ENCODE results near the gene SKA2. TPM values are rescaled to one million over a fixed set of nuclear protein-coding genes. Genes with fewer than 3 reads are reported as not detected.
A peak's percentile ranks its signal among the peaks of the same experiment; 100 is the strongest.

SKA2 gene
- 41.5 TPM for total RNA-seq
- 10 to 100 TPM; 36.7 to 49.7 (median 40.0) TPM for polyA plus RNA-seq (ENCODE audit: insufficient read depth in 1 of 8, insufficient read length in 8 of 8, low replicate concordance in 1 of 8)
- long read RNA-seq, donor 1, partial matches to known transcripts = 0 of 4 reads
- long read RNA-seq, donor 1, other reads (novel, unspliced or antisense) = 0 of 4 reads
- long read RNA-seq, donor 2, partial matches to known transcripts = 0 of 1 reads
- long read RNA-seq, donor 2, other reads (novel, unspliced or antisense) = 0 of 1 reads
- long read RNA-seq, donor 3, transcript SKA2-201 (4 exons, 2,798 nt) = major isoform, 6 of 15 reads
- long read RNA-seq, donor 3, transcript SKA2-206 (3 exons, 595 nt) = major isoform, 6 of 15 reads
- long read RNA-seq, donor 3, partial matches to known transcripts = 0 of 15 reads
- long read RNA-seq, donor 3, other reads (novel, unspliced or antisense) = 0 of 15 reads
- long read RNA-seq, donor 4, transcript SKA2-201 (4 exons, 2,798 nt) = major isoform, 6 of 12 reads
- long read RNA-seq, donor 4, partial matches to known transcripts = 0 of 12 reads
- long read RNA-seq, donor 4, other reads (novel, unspliced or antisense) = 0 of 12 reads
- long read RNA-seq, donor 5, transcript SKA2-201 (4 exons, 2,798 nt) = major isoform, 20 of 38 reads
- long read RNA-seq, donor 5, transcript SKA2-206 (3 exons, 595 nt) = minor isoform, 9 of 38 reads
- long read RNA-seq, donor 5, partial matches to known transcripts = 0 of 38 reads
- long read RNA-seq, donor 5, other reads (novel, unspliced or antisense) = 0 of 38 reads
- long read RNA-seq, donor 6, transcript SKA2-206 (3 exons, 595 nt) = minor isoform, 6 of 44 reads
- long read RNA-seq, donor 6, transcript SKA2-208 (2 exons, 533 nt) = minor isoform, 12 of 44 reads
- long read RNA-seq, donor 6, transcript SKA2-201 (4 exons, 2,798 nt) = major isoform, 19 of 44 reads
- long read RNA-seq, donor 6, partial matches to known transcripts = 0 of 44 reads
- long read RNA-seq, donor 6, other reads (novel, unspliced or antisense) = 0 of 44 reads
- long read RNA-seq, donor 7, transcript SKA2-206 (3 exons, 595 nt) = minor isoform, 8 of 33 reads
- long read RNA-seq, donor 7, transcript SKA2-201 (4 exons, 2,798 nt) = major isoform, 19 of 33 reads
- long read RNA-seq, donor 7, partial matches to known transcripts = 0 of 33 reads
- long read RNA-seq, donor 7, other reads (novel, unspliced or antisense) = 0 of 33 reads
- long read RNA-seq, donor 8, transcript SKA2-201 (4 exons, 2,798 nt) = major isoform, 12 of 24 reads
- long read RNA-seq, donor 8, transcript SKA2-208 (2 exons, 533 nt) = minor isoform, 6 of 24 reads
- long read RNA-seq, donor 8, partial matches to known transcripts = 0 of 24 reads
- long read RNA-seq, donor 8, other reads (novel, unspliced or antisense) = 0 of 24 reads
- long read RNA-seq, donor 9, transcript SKA2-201 (4 exons, 2,798 nt) = major isoform, 11 of 25 reads
- long read RNA-seq, donor 9, transcript SKA2-206 (3 exons, 595 nt) = minor isoform, 7 of 25 reads
- long read RNA-seq, donor 9, partial matches to known transcripts = 0 of 25 reads
- long read RNA-seq, donor 9, other reads (novel, unspliced or antisense) = 0 of 25 reads
- long read RNA-seq, donor 10, transcript SKA2-201 (4 exons, 2,798 nt) = major isoform, 13 of 28 reads
- long read RNA-seq, donor 10, transcript SKA2-206 (3 exons, 595 nt) = minor isoform, 8 of 28 reads
- long read RNA-seq, donor 10, partial matches to known transcripts = 0 of 28 reads
- long read RNA-seq, donor 10, other reads (novel, unspliced or antisense) = 0 of 28 reads
- long read RNA-seq, donor 11, transcript SKA2-201 (4 exons, 2,798 nt) = major isoform, 15 of 32 reads
- long read RNA-seq, donor 11, transcript SKA2-206 (3 exons, 595 nt) = minor isoform, 9 of 32 reads
- long read RNA-seq, donor 11, partial matches to known transcripts = 0 of 32 reads
- long read RNA-seq, donor 11, other reads (novel, unspliced or antisense) = 0 of 32 reads

- Histone ChIP-seq H3K4me1 (ENCODE audit: control insufficient read depth, insufficient read depth, low read length) (peaks cover 6% of the 10 kb centered on the region), H3K4me3 (ENCODE audit: low read length) (peak within 1 kb of the TSS; percentile 82), H3K27me3 (ENCODE audit: control insufficient read depth, insufficient read depth, low read length) (no peaks in the 10 kb centered on the region), H3K27ac (ENCODE audit: low read length) (peak within 1 kb of the TSS; percentile 97), H3K9me3 (replicated peaks; ENCODE audit: control insufficient read depth, low read depth, low read length) (no peaks in the 10 kb centered on the region), H3K36me3 (ENCODE audit: control insufficient read depth, insufficient read depth, low read length) (peaks cover 2% of the 10 kb centered on the region)
- 0% methylated on average over 20 of the region's 39 CpGs for WGBS (ENCODE audit: insufficient coverage)
- no peak for DNase-seq
Observed at GRCh38 chr17:59154721-59155438, at the start of gene SKA2. SKA2 (minus strand) TSS chr17:59155186; CDS start chr17:59155163, 23 bp downstream.

DNA sequence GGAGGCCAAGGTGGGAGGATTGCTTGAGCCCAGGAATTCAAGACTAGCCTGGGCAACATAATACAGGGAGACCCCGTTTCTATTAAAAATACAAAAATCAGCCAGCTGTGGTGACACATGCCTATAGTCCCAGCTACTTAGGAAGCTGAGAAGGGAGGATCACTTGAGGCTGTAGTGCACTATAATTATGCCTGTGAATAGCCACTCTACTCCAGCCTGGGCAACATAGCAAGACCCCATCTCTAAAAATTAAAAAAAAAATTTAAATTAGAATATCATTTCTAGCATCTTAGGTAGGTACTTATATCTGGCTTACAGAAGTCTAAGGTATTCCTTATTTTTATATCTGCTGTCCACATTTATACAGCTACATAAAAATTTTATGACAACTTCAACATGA lies 47.3 kb upstream of the SKA2 start:
- no CpG with 5 or more reads among the region's 1 CpG for WGBS (ENCODE audit: insufficient coverage)
- H3K27me3 ChIP-seq (ENCODE audit: control insufficient read depth, insufficient read depth, low read length) = no peaks in the 10 kb centered on the region
- peaks cover 16% of the 10 kb centered on the region for H3K36me3 ChIP-seq (ENCODE audit: control insufficient read depth, insufficient read depth, low read length)
- DNase-seq = no peak
- H3K4me3 ChIP-seq (ENCODE audit: low read length) = no peak overlapping the region
- H3K4me1 ChIP-seq (ENCODE audit: control insufficient read depth, insufficient read depth, low read length) = no peaks in the 10 kb centered on the region
- H3K27ac ChIP-seq (ENCODE audit: low read length) = no peak overlapping the region
- no peaks in the 10 kb centered on the region for H3K9me3 ChIP-seq (replicated peaks; ENCODE audit: control insufficient read depth, low read depth, low read length)

DNA sequence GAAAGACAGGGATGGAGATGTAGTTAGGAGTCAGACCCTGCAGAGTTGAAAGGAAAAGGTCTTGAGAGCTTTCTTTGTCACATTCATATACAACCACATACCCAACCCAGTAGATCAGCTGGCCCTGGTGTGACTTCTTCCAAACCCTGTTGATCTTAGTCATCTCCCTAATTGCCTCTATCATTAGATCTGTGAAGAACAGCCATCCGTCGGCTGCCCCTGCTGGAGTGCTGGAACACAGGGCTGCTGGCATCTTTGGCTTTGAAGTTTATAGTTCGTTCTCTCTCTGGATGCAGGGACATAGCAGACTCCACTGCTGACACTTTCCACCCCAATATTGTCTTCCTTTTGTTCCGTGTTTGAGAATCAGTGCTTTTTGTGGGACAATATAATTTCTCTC lies 44.4 kb upstream of the SKA2 start:
- H3K4me1 ChIP-seq (ENCODE audit: control insufficient read depth, insufficient read depth, low read length) = no peaks in the 10 kb centered on the region
- H3K4me3 ChIP-seq (ENCODE audit: low read length) = no peak overlapping the region
- no peaks in the 10 kb centered on the region for H3K9me3 ChIP-seq (replicated peaks; ENCODE audit: control insufficient read depth, low read depth, low read length)
- no CpG with 5 or more reads among the region's 4 CpGs for WGBS (ENCODE audit: insufficient coverage)
- H3K36me3 ChIP-seq (ENCODE audit: control insufficient read depth, insufficient read depth, low read length) = peaks cover 21% of the 10 kb centered on the region
- H3K27ac ChIP-seq (ENCODE audit: low read length) = no peak overlapping the region
- no peaks in the 10 kb centered on the region for H3K27me3 ChIP-seq (ENCODE audit: control insufficient read depth, insufficient read depth, low read length)
- no peak for DNase-seq

DNA sequence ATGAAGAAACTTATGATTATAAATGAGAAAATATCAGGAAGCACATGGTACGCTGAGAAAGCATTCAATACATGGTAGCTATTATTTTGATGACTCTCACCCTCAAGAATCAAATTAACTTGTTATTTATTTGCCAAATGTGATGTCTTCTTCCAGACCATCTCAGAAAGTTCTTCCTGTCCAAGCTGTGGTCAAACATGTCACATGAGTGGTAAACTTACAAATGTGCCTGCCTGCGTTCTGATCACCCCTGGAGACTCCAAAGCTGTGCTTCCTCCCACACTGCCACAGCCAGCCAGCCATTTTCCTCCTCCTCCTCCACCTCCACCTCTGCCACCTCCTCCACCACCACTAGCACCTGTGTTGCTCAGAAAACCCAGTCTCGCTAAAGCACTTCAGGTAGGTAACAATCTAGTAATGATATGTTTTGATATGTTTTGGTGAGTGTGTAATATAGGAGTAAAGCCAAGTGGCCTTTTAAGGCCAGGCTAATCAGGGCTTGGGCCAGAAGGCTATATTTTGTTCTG lies 38.4 kb upstream of the SKA2 start:
- Histone ChIP-seq H3K36me3 (ENCODE audit: control insufficient read depth, insufficient read depth, low read length) (peaks cover 23% of the 10 kb centered on the region), H3K27me3 (ENCODE audit: control insufficient read depth, insufficient read depth, low read length) (no peaks in the 10 kb centered on the region), H3K4me3 (ENCODE audit: low read length) (no peak overlapping the region), H3K4me1 (ENCODE audit: control insufficient read depth, insufficient read depth, low read length) (no peaks in the 10 kb centered on the region), H3K9me3 (replicated peaks; ENCODE audit: control insufficient read depth, low read depth, low read length) (no peaks in the 10 kb centered on the region), H3K27ac (ENCODE audit: low read length) (no peak overlapping the region)
- WGBS (ENCODE audit: insufficient coverage) = 100% methylated on average over 1 of the region's 3 CpGs
- no peak for DNase-seq

DNA sequence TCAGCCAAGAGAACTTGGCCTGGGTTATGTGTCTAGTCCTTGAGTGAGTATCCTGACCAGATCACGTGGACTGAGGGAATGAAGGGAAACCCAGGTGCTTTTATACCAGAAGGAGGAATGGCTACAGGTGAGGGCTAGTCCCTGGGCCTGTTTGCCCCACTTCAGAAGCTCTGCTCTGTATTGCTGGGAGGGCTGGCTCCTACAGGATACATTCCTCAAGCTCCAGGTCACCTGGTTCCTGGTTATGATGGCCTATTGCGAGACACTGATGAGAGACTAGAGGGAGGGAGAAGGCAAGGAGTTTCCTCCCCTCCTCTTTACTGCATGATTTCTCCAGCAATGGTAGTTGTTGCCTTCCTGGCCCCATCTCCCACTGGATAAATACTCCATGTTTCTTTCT lies 35.8 kb upstream of the SKA2 start:
- no peaks in the 10 kb centered on the region for H3K27me3 ChIP-seq (ENCODE audit: control insufficient read depth, insufficient read depth, low read length)
- H3K27ac ChIP-seq (ENCODE audit: low read length) = no peak overlapping the region
- no peaks in the 10 kb centered on the region for H3K4me1 ChIP-seq (ENCODE audit: control insufficient read depth, insufficient read depth, low read length)
- WGBS (ENCODE audit: insufficient coverage) = no CpG with 5 or more reads among the region's 2 CpGs
- H3K9me3 ChIP-seq (replicated peaks; ENCODE audit: control insufficient read depth, low read depth, low read length) = no peaks in the 10 kb centered on the region
- H3K4me3 ChIP-seq (ENCODE audit: low read length) = no peak overlapping the region
- DNase-seq = no peak
- H3K36me3 ChIP-seq (ENCODE audit: control insufficient read depth, insufficient read depth, low read length) = peaks cover 15% of the 10 kb centered on the region

- Histone ChIP-seq H3K27ac (ENCODE audit: low read length) (no peak overlapping the region), H3K36me3 (ENCODE audit: control insufficient read depth, insufficient read depth, low read length) (peaks cover 4% of the 10 kb centered on the region), H3K4me1 (ENCODE audit: control insufficient read depth, insufficient read depth, low read length) (no peaks in the 10 kb centered on the region), H3K4me3 (ENCODE audit: low read length) (no peak overlapping the region), H3K27me3 (ENCODE audit: control insufficient read depth, insufficient read depth, low read length) (no peaks in the 10 kb centered on the region), H3K9me3 (replicated peaks; ENCODE audit: control insufficient read depth, low read depth, low read length) (no peaks in the 10 kb centered on the region)
- no peak for DNase-seq
- WGBS (ENCODE audit: insufficient coverage) = no CpG with 5 or more reads among the region's 3 CpGs
Observed at GRCh38 chr17:59186850-59187249, 31.9 kb upstream of the SKA2 start.

- H3K27ac ChIP-seq (ENCODE audit: low read length) = no peak overlapping the region
- no peak for DNase-seq
- no peak overlapping the region for H3K4me3 ChIP-seq (ENCODE audit: low read length)
- no peaks in the 10 kb centered on the region for H3K27me3 ChIP-seq (ENCODE audit: control insufficient read depth, insufficient read depth, low read length)
- no peaks in the 10 kb centered on the region for H3K36me3 ChIP-seq (ENCODE audit: control insufficient read depth, insufficient read depth, low read length)
- no peaks in the 10 kb centered on the region for H3K9me3 ChIP-seq (replicated peaks; ENCODE audit: control insufficient read depth, low read depth, low read length)
- H3K4me1 ChIP-seq (ENCODE audit: control insufficient read depth, insufficient read depth, low read length) = no peaks in the 10 kb centered on the region
Observed at GRCh38 chr17:59185997-59186396, 31.0 kb upstream of the SKA2 start.

DNA sequence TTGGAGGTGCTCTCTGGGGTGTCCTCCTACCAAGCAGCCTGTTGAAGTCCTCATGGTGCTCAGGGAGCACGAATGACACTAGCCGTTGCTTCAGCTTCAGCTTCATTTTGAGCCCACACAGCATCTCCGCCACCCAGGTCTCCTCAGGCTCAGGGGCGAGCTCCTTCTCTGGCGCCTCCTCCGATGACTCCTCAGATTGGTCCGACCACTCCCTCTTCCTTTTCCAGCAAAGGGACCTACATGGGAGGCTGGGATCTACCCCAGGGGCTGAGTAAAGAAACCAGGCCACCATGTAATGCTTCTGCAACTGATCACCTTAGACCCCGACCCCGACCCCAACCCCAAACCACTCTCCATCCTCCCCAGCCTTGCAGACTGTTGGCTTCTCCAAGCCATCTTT lies 26.5 kb upstream of the SKA2 start:
- H3K27ac ChIP-seq (ENCODE audit: low read length) = no peak overlapping the region

More for the DNA sequence above, 26.5 kb upstream of the SKA2 start:
- no peaks in the 10 kb centered on the region for H3K27me3 ChIP-seq (ENCODE audit: control insufficient read depth, insufficient read depth, low read length)
- no peak for DNase-seq
- 96% methylated on average over 9 of the region's 9 CpGs for WGBS (ENCODE audit: insufficient coverage)
- H3K9me3 ChIP-seq (replicated peaks; ENCODE audit: control insufficient read depth, low read depth, low read length) = no peaks in the 10 kb centered on the region
- H3K4me3 ChIP-seq (ENCODE audit: low read length) = no peak overlapping the region
- no peaks in the 10 kb centered on the region for H3K4me1 ChIP-seq (ENCODE audit: control insufficient read depth, insufficient read depth, low read length)
- no peaks in the 10 kb centered on the region for H3K36me3 ChIP-seq (ENCODE audit: control insufficient read depth, insufficient read depth, low read length)
